Skeletal muscle cell (primary cell): ENCODE results near the gene MAML3.

Source experiments
- DNase-seq: peaks from one replicate; pipeline ENCODE4 v3.0.0-alpha.2; 2010; ENCODE audit warnings: low read depth
- H3K4me3 ChIP-seq: 2 replicates; pipeline ENCODE4 v1.5.1; 2011; ENCODE audit warnings: low read depth, mild to moderate bottlenecking, control low read depth, low read length, moderate library complexity

MAML3 gene

DNA sequence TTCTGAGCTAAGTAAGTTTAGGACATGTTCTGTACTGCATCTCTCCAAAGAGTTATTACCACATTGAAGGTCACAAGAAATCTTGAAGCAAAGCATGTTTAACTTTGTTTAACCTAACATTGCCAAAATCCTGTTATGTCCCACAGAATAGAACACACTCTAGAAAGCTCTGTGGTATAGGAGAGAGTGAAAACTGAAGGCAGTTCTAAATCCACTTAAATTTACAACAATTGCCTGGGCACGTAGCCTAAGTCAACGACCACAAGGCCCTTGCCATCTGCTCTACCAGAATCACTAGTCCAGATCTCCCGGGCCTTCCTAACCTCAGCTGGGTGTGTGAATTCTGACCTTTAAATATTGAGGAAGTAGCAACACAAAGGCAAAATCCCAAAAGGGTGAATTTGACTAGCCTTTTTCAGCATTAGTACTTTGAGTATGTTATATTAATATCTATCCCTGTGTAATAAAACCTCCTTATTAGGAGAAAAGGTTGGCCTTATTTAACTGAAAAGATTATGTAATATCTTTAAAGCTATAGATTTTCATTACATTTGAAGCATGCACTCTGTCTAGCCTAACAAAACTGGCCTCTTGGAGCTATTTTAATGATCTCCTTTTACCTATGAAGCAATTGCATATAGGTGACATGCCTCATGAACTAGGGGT is 4.5 kb upstream of the MAML3 start:
- H3K4me3 ChIP-seq, result no peak overlapping the region
- peak; percentile 67 for DNase-seq

- H3K4me3 ChIP-seq, result no peak overlapping the region
- DNase-seq, result no peak
Observed at GRCh38 chr4:140157341-140157740, 3.4 kb upstream of the MAML3 start.

DNA sequence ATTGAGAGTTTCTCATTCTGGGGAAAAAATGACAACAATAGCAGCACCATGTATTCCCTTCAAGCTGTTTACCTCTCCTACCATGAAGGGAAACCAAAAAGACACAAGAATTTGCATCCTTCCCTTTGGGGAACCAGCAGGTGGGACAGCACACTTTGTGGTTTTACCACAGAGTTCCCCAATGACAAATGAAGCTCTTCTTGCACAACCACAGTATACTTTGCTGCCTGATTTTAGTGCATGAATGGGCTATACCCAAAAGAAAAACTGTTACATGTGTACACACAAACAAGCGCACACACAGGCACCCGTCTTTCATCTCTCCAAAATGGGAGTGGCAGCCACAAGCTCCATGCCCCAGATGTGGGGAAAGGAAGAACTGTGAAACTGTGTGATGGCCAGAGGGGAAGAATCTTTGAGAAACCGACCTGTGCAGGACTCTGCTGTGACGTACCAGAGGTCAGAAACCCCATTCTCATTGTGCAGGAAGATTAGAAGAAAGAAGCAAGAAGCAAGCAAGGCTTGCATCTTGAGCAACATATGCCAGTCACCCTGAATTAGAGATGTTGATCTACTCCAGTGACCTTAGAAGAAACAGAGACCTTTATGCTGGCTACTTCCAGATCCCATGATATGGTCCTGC is 2.7 kb upstream of the MAML3 start:
- no peak overlapping the region for H3K4me3 ChIP-seq
- DNase-seq, result no peak

DNA sequence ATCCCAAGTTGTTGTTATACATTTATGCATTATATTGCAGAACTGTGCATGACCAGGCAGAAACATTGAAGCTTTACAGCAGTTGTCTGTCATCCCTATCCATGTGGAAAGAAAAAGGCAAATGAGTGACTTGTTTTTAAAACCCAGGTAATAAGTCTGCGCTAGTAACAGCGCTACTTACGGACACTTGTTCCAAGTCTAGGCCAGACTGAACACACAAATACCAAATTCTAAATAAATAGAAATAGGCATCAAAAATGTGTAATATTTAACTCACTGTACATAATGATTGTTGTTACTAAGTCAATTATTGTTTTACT is 548 bp upstream of the MAML3 start:
- DNase-seq, result no peak
- peak overlapping the region; percentile 81 for H3K4me3 ChIP-seq

- peak overlapping the region; percentile 81 for H3K4me3 ChIP-seq
Observed at GRCh38 chr4:140153419-140153717, 616 bp downstream of the MAML3 start.

DNA sequence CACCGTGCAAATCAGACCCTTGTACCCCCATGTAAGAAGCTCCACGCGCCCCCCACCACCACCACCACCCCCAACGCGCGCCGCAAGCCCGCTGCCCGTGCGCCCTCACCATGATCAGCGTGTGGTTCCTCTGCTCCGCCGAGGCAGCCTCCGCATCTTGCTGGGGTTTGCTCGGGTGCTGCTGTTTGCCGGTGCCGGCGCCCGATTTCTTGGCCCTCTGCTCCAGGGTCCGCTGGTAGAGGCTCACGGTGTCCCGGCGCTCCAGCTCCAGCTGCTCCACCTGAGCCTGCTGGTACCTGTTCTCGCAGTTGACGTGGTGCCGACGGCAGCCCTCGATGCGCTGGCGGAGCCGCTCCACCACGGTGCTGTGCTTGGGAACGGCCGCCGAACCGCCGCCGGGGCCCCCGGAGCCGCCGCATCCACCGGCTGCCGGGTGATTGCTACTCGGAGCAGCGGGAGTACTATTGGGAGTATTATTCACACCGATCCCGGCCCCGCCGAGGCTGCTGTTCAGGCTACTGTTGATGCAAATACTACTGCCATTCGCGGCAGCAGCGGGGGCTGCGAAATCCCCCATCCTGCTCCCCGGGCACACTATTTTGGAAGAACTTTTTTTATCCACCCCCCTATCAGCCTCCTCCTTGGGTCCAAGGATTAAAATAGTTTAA is 1.1 kb downstream of the MAML3 start:
- no peak for DNase-seq
- peak overlapping the region; percentile 81 for H3K4me3 ChIP-seq

More at GRCh38 chr4:140153419-140153717, 616 bp downstream of the MAML3 start:
- no peak for DNase-seq

DNA sequence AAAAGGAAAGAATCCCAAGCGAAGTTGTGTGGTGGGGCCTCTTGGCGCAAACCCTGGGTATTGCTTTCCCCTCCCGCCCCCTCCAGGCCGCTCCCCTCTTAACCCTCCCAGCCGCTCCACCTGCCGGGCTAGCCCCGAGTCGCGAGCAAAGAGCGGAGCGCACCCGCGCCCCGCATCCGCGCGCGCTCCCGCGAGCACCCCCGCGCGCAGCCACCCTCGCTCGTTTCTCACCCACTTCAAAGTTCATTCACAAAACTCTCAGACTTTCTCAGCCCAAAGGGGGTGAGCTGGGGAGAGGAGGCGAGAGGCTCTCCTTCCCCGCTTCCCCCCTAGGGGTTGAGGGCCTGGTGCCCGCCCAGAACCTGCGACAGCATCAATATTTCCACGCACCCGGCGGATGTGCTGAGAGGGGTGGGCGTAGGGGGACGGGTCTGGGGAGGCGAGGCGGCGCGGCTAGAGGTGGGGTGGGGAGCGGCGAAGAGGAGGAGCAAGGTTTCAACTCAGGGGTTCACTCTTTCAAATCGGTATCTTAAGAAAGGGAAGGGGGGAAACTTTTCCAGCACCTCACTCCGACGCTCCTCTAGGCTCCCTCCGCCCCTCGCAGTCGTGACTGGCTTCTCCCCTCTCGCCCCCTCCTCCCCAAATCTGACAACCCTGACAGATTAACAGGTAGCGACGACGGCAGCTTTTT is 1.8 kb downstream of the MAML3 start:
- peak overlapping the region; percentile 81 for H3K4me3 ChIP-seq
- no peak for DNase-seq

- peak overlapping the region; percentile 81 for H3K4me3 ChIP-seq
- no peak for DNase-seq
Observed at GRCh38 chr4:140151699-140152012, 2.3 kb downstream of the MAML3 start.

- DNase-seq, result peak; percentile 78
- H3K4me3 ChIP-seq, result peak overlapping the region; percentile 81
Observed at GRCh38 chr4:140150886-140151698, 2.9 kb downstream of the MAML3 start.

DNA sequence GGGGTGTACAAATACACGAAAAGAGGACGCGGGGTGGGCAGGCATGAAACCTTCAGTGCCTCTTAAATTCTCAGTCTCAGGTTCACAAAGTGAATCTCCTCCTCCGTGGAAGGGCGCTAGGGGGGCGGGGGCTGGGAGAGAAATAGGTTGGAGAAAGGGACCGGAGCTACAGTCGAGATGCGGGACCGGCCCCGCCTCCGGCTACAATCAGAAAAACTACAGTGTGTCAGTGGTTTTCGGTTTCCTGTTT is 3.4 kb downstream of the MAML3 start:
- no peak for DNase-seq
- H3K4me3 ChIP-seq, result peak overlapping the region; percentile 81

- peak overlapping the region; percentile 81 for H3K4me3 ChIP-seq
- no peak for DNase-seq
Observed at GRCh38 chr4:140149846-140150635, 3.9 kb downstream of the MAML3 start.

GRCh38 chr4:140144050-140144449 is 9.9 kb downstream of the MAML3 start:
- no peak for DNase-seq
- no peak overlapping the region for H3K4me3 ChIP-seq

GRCh38 chr4:140141210-140141835 is 12.7 kb downstream of the MAML3 start:
- no peak for DNase-seq
- no peak overlapping the region for H3K4me3 ChIP-seq

DNA sequence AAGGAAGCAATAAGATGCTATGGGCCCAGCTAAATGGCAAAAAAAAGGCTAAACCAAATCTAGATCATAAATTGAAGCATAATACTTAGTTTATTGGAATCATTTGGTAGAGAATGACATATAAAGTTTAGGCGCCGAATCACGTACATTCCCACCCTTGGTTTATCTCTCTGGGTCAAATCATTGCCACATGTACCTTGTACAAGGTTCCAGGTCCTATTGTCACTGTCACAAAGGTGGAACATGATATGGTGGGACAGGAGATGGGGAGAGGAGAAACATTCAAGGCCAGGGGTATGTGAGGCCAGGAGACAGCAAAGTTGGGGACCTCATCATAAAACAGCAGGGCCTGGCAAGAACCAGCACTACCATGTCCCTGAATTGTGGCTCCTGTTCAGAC is 13.4 kb downstream of the MAML3 start:
- H3K4me3 ChIP-seq, result no peak overlapping the region
- no peak for DNase-seq

- H3K4me3 ChIP-seq, result no peak overlapping the region
- no peak for DNase-seq
Observed at GRCh38 chr4:140138428-140138827, 15.6 kb downstream of the MAML3 start.

- H3K4me3 ChIP-seq, result no peak overlapping the region
- no peak for DNase-seq
Observed at GRCh38 chr4:140137671-140138070, 16.3 kb downstream of the MAML3 start.

DNA sequence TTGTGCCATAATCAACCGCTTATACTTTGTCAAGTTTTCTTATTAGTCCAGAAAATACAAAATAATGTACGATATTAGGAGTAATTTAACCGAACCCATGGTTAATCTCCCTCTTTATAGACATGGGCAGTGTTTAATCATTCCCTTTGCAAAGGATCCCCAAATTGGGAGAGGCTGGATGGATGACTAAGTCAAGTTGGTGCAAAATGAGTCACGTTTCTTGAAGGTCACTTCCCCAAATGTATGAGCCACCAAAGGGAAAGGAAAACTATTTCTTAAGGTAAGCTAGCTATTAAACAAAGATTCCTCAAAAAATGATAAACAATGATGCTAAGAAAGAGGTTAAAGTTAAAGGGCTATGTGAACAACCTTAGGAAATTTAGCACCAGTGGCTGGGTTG is 17.5 kb downstream of the MAML3 start:
- no peak overlapping the region for H3K4me3 ChIP-seq
- DNase-seq, result no peak

GRCh38 chr4:140135529-140136088 is 18.4 kb downstream of the MAML3 start:
- no peak for DNase-seq
- H3K4me3 ChIP-seq, result no peak overlapping the region
